ENCODE data around the gene SFMBT1.

Gene SFMBT1

DNA sequence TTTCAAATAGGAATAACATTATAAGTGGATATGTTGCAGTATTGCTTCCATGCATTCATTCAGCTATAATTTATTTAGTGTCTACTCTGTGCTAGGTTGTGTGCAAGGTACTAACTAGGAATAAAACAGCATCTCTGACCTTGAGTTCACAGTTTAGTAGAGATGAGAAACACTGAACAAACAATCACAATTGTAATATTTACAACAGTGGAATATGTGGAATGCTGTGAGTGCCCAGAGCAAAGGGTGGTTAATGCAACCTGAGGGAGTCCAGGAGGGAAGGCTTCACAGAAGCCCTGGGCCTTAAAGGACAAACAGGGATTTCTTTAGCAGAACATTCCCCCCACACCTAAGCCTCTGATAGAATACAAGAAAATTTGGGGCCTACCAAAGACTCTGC lies 13.3 kb downstream of the SFMBT1 start:
- TF ChIP-seq, protein P1, sequence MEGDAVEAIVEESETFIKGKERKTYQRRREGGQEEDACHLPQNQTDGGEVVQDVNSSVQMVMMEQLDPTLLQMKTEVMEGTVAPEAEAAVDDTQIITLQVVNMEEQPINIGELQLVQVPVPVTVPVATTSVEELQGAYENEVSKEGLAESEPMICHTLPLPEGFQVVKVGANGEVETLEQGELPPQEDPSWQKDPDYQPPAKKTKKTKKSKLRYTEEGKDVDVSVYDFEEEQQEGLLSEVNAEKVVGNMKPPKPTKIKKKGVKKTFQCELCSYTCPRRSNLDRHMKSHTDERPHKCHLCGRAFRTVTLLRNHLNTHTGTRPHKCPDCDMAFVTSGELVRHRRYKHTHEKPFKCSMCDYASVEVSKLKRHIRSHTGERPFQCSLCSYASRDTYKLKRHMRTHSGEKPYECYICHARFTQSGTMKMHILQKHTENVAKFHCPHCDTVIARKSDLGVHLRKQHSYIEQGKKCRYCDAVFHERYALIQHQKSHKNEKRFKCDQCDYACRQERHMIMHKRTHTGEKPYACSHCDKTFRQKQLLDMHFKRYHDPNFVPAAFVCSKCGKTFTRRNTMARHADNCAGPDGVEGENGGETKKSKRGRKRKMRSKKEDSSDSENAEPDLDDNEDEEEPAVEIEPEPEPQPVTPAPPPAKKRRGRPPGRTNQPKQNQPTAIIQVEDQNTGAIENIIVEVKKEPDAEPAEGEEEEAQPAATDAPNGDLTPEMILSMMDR (IDR thresholded peaks at IDR 0.05; ENCODE audit: low read depth, low read length): no peak
- H3K4me3 ChIP-seq (ENCODE audit: low read depth, low read length): no peak overlapping the region

DNA sequence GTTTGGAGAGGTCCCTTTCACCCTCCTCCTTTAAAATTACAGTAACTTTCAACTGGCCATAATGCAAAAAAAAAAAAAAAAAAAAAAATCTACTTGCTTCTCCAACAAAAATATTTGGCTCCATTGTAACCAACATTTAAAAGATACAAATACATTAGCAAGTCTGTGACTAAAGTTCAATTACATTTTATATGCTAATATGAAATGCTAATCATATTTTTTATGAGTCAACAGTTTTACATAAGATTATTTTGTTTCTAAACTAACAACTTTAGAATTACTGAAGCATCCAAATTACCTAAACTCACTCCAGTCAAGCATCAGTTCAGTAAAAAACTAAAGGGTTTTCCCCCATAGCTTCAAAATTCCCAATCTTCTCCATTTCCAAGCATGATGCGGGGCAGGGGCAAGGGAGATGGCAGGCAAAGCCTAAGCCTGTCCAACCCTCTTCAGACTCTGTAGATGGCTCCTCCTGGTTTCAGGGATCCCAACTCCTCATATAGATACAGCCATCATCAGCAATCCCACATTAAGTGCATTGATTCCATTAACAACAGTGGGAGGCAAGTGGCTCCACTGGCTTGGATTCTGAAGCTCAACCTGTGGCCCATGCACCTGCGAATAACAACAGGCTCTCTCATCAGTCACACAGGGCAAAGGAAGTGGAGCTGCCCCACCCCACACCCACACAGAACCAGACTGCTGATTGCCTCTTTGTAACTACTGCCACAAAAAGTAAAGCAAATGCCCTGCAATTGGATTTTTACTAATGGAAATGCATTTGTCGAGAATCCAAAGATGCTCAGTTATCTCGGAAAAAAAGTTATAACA lies 15.0 kb downstream of the SFMBT1 start:
- no peak overlapping the region for H3K4me3 ChIP-seq (ENCODE audit: low read depth, low read length)
- TF ChIP-seq, protein P1 (IDR thresholded peaks at IDR 0.05; ENCODE audit: low read depth, low read length): no peak

DNA sequence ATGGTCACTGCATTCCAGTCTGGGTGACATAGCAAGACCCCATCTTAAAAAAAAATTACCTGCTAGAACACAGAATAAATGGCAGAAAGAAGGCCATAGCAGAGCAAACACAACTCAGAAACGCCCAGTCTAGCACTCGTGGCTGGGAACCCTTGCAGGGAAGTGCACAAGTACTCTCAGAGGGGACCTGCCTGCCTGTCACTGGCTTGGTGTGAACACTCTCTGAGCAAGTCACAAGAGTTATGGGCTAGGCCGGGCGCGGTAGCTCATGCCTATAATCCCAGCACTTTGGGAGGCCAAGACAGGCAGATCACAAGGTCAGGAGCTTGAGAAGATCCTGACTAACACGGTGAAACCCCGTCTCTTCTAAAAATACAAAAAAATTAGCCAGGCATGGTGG lies 17.2 kb downstream of the SFMBT1 start:
- TF ChIP-seq, protein P1 (IDR thresholded peaks at IDR 0.05; ENCODE audit: low read depth, low read length): no peak
- H3K4me3 ChIP-seq (ENCODE audit: low read depth, low read length): no peak overlapping the region

DNA sequence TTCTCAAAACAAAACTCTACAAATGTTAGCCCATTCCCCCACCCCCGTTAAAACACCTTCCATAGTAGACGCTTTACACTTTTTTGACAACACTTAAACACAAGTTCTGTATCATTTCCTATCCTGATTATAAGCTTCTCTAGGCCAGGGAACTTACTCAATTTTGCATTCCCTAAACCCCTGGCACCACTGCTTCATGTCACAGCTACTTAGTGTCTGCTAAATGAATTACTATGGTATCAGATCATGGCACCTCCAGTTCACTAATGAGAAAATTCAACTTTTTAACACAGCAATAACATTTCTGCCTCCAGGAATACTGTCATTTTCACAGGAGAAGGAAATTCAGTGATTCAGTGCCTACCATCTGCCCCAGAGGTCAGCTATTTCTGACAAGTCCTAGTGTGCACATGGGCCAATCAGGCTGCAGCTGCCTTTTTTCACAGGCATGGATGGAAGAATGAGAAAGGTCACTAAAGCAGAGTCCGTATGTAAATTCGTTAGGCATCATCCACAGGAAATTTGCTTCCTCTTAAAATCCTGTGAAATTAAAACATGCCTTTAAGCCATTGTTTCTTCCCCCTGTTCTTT lies 18.5 kb downstream of the SFMBT1 start:
- no peak overlapping the region for H3K4me3 ChIP-seq (ENCODE audit: low read depth, low read length)
- TF ChIP-seq, protein P1 (IDR thresholded peaks at IDR 0.05; ENCODE audit: low read depth, low read length): no peak

DNA sequence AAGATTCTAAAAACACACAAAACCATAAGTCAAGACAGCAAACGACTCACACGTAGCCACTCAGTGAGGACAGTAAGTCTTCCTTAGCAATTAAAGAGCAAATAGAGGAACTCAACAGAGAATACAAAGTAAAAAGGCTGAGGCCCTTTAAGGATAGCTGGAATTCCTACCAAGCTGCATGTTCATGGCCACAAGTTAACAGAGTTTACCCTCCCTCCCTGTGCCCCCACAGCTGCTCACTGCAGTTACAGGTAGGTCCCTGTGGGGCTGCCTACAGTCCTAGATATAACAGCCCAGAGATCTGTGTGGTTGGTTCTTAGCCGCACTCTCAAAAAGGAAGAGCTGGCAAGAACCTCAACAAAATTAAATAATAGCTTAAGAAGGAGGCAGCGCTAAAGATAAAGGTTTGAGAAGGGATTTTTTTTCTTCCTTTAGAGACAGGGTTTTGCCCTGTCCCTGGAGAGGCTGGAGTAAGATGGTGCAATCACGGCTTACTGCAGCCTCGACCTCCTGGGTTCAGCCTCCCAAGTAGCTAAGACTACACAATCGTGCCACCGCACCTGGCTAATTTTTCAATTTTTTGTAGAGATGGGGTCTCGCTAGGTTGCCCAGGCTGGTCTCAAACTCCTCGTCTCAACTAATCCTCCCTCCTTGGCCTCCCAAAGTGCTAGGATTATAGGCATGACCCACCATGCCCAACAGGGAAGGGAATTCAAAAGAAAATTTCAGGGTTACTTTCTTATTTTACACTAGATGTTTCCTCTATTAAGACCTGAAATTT lies 19.3 kb downstream of the SFMBT1 start:
- no peak overlapping the region for H3K4me3 ChIP-seq (ENCODE audit: low read depth, low read length)
- TF ChIP-seq, protein P1 (IDR thresholded peaks at IDR 0.05; ENCODE audit: low read depth, low read length): no peak

DNA sequence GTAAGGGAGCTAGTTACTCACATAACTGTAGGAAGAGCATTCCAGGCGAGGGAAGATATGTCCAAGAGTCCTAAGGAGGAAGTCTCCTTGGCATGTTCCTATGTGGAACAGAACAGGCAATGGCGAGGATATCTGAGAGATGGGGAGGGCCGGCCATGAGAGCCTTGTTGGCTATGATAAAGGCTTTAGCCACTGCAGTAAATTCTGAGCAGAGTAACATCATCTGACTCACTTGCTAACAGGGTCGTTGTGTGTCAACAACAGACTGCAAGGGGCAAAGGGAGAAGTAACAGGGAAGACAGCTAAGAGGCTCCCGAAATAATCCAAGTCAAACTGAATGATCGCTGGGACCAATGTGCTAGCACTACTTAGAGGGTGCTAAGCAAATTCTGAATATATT lies 21.6 kb downstream of the SFMBT1 start:
- no peak overlapping the region for H3K4me3 ChIP-seq (ENCODE audit: low read depth, low read length)
- TF ChIP-seq, protein P1 (IDR thresholded peaks at IDR 0.05; ENCODE audit: low read depth, low read length): no peak

All from WI38 (cell line).